Stimulated activated CD8-positive, alpha-beta memory T cell treated with anti-CD3 and anti-CD28 coated beads, Interleukin-4, amount 100 ng/mL, for 24 hours (primary cell): ENCODE data around the gene TTC29.

ENCODE experiments used
- DNase-seq: peaks from one replicate; pipeline ENCODE4 v3.0.0-alpha.2; 2020; ENCODE audit warnings: low read depth

TTC29 gene, protein sequence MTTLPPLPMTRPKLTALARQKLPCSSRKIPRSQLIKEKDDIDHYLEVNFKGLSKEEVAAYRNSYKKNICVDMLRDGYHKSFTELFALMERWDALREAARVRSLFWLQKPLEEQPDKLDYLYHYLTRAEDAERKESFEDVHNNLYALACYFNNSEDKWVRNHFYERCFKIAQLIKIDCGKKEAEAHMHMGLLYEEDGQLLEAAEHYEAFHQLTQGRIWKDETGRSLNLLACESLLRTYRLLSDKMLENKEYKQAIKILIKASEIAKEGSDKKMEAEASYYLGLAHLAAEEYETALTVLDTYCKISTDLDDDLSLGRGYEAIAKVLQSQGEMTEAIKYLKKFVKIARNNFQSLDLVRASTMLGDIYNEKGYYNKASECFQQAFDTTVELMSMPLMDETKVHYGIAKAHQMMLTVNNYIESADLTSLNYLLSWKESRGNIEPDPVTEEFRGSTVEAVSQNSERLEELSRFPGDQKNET

DNA sequence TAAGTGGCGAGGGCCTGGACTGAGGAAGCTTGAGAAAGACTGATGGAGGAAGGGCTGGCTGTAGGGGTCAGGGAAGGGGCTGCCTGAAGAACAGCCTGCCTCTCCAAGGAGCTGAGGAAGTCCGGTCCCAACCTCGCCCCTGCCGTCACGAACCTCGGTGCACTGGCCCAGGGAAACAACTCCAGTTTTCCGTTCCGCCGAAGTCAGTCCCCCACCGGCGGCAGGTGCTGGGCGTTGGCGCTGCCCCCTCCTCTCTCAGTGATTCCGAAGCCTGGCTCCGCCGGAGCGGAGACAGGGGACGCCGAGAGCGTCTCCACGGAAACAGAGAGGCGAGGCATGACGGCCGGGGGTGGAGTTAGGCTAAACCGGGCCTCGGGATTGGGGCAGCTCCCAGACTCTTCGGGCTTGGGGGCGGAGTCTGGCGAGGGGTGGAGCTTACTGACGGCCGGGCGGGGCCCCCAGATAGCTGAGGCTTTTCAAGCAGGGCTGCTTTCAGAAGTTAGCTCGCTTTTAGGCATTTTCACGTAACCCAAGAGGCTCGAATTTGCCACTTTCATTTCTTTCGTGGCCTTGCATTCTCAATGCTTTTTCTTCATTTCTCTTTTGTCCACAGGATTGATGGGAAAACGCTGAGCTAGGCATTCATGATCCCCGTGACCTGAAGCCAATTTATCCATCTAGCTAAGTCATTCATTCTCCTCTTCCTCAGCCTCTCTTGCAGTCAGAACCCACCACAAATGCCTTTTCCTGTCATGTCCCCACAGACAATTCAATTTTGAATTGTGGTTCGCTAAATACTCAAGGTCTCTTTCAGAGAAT is at the start of gene TTC29:
TTC29 (minus strand) TSS at position 309 of the 819 bp plus-strand sequence. CDS start 5,969 bp downstream, outside the sequence.
- peak; percentile 82 for DNase-seq

DNA sequence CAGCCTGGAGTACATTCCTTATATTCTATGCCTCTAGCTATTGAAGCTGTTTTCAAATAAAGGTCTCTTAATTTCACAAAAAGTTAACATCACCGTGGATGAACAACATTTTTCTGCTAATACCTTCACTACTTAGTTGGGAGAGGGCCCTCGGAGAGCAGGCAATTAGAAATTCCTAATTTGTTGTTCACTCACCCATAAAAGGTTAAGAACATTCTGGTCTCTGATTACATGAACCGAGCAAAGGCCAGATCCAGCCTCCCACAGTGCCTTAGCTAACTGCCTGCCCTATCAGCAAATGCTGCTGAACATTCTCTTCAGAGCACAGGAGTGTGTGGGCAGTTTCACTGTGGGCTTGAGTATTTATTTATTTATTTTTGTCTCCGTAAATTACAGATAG is 36.0 kb upstream of the TTC29 start:
- no peak for DNase-seq

DNA sequence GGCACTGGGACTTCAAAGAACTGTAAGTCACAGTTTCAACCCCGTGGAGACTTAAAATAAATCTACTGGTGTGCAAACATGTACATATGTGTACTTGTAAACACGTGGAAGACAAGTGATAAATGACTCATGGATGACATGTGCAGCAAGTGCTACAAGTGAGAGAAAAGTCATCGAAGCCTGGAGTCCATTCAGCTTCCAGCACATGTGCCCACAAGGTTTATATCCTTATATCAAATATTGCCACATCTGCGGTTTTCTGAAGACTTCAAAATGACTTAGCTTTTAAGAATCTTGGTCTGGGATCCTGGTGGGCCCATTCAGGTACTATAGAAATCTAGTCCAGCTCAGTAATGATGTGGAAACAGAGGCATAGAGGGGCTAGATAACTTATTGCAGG is 33.0 kb upstream of the TTC29 start:
- no peak for DNase-seq

DNA sequence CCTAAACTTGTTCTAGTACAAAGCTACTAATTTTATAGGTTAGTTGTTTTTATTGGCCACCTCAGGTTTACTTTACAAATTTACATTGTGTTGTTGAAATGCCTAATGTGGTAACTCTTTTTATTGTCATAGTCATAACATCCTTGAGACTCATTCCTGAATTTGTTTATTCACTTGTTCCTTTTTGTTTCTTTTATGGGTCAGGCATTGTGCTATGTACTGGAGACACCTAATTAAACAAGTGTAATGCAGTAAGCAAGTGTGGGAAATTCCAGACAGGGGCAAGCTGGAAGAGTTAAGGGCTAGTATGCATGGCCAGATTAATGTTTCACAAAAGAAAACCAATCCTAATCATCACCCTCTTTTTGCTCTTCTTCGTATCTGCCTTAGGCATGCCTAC is 30.5 kb upstream of the TTC29 start:
- DNase-seq = no peak

DNA sequence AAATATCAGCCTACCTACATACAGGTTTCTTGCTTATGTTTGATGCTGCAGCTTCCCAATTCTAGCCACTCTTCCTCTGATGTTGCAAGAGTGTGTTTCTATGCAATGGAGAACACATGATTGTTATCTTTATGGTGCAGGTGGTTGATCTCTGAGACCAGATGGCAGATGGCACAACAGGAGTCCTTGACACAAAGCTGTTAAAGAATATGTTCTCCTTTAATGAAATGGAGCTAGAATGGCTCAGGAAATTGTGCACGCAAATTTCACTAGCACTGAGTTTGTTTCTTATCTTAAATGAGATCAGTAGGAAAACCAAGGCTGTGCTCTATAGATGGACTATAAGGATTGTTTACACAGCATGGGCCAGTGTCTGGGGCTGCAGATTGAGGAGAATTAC is 29.9 kb upstream of the TTC29 start:
- DNase-seq = no peak

DNA sequence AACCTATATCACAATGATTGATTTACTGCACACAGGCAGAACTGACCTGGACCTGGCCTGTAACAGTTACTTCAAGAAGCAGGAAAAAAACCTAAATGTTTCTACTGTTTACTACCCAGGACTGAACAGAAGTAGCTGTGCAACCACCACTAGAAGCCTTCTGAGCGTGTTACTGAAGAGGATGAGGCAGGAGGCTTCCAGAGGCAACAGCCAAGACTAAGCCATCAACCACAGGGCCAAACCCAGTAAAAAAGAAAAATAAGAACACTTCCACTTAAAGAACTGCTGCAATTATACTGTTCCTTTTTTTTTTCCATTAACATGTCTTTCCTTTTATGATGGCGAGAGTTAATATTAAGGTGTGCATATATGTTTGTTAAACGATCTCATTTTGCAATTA is 29.4 kb upstream of the TTC29 start:
- DNase-seq = no peak

DNA sequence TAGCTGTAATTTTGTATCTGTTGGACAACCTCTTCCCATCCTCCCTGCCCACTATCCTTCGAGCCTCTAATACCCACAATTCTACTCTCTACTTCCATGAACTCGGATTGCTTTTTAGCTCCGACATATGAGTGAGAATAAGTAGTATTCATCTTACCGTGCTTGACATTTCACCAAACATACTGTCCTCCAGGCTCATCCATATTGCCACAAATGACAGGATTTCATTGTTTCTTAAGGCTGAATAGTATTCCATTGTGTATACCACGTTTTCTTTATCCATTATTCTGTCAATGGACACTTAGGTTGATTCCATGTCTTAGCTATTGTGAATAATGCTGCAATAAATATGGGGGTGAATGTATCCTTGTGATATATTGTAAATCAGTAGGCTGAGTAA is 26.4 kb upstream of the TTC29 start:
- no peak for DNase-seq

DNA sequence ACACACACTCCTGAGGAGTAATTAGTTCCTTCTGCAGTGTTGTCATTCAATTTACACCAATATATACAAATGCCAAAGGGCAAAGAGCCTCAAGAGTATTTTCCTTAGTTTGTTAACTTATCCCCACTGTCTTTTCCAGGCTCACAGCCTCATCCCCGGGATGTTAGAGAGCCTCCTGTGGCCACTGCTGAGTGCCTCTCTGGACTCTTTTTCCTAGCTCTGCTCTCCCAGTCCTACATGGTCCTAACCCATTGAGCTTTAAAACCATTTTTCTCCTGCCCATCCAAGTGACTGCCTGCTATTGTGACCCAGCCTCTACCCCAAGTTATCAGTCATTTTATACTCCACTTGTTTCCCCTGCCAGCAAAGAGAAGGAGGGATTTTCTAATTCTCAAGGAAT is 23.5 kb upstream of the TTC29 start:
- no peak for DNase-seq

DNA sequence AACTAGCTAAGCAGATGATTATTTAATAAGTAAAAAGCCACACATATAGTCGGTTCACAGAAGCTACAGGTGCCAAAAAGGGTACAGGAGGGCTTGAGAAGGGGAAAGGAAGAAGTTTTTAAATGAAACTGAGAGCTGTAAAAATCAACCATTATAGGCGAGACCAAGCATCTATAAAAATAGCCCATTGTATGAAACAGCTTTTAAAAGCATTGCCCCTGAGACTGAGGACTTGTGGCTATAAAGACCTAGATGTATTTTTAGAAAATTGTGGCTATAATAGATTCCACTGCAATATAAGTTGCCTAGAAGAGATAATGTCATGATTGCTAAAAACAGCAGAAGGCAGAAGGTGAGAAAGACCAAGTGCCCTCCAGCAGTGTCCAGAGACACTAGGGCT is 15.0 kb upstream of the TTC29 start:
- no peak for DNase-seq

DNA sequence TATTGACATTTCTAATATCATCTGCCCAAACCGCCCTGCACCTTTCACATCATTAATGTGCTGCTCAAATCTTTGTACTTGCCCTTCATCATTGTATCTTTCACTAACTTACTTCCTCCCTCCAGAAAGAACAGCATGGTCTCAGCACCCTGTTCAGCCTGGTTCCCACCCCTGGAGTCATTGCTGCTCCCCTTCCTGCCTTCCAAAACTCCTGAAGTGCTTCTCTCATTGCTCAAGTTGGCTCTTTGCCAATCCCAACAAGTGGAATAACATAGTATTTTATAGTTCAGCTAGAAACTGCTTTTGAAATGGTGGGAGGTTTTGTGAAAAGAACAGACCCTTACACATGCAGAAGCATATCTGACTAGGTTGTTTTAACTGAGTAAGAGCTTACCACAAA is 14.0 kb upstream of the TTC29 start:
- DNase-seq = no peak

DNA sequence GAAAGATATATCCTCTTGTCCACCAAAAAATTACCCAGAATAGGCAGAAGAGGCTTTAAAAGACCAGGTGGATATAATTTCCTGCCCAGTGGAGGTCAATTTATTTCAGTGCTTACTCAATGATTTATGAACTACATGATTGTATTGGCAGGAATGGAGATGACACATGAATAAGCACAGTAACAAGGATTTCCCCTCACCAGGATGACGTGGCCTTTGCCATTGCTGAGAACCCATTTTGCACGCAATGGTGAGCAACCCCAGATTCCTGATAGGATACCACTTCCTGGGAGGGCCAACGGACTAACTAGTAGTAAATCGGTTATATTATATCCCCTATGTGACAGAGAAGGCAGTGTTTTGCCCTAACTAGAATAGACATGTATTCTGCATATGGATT is 11.6 kb upstream of the TTC29 start:
- DNase-seq = no peak

DNA sequence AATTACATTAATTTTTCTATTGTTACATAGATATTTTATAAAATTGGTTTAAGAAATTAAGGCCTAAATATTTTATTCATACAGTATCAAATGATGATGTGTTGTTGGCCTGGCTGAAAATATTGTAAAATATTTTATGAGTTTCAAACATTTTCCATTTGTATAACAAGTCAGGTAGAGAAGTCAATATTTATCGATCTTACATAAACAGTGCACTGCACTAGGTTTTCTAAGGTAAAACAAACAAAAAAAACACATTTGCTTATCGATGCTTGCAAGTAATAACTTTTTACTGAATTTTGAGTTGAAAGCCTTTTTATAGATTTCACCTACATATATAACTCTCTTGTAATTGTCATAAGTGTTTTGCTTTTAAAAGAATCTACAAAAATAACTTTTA is 7.2 kb upstream of the TTC29 start:
- DNase-seq = no peak

DNA sequence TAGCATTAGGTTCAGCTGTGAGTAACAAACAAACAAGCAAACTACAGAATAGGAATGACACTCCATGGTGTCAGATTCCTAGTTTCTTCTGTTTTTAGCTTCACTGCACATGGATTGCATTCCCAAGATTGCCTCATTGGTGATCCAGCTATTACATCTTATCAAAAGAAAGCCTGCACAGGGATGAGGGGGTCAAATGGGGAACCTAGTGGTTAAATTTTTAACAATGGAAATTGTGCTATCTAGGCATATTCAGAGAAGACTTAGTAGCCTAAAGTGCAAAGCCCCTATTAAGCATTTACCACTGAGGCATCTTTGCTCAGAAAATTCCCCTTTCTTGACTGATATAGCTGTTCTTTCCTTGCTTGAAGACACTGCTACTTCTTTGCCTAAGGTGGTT is 3.9 kb upstream of the TTC29 start:
- DNase-seq = no peak

DNA sequence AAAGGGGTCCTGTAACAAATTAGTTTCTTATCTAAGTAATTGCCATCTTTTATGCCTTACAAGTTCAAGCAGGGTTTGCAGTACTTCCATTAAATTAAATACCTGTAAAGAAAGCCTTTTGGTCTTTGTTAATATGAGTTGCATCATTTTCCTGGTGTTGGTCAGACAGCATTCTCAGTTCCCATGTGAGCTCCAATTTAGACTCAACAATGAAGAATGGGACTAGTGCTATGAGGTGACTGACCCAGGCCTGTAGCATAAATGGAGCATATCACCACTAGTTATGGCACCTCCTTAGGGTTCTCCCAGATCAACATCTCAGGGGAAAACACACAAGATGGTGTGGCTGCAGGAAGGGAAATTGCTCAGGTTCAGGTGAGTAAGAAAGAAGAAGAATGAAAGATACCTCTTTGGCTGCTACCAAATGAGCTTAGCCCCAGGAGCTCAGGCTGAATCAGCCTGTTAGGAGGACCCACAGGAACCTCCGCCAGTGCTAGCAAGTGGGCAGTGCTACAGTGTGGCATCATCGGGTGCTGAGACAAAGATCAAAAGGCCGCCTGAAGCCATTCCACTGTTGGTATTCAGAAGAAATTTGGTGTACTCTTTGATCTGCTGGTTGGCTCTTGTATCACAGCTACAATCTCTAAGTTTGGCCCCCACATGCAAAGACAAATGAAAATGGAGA is 1.8 kb downstream of the TTC29 start:
- no peak for DNase-seq

DNA sequence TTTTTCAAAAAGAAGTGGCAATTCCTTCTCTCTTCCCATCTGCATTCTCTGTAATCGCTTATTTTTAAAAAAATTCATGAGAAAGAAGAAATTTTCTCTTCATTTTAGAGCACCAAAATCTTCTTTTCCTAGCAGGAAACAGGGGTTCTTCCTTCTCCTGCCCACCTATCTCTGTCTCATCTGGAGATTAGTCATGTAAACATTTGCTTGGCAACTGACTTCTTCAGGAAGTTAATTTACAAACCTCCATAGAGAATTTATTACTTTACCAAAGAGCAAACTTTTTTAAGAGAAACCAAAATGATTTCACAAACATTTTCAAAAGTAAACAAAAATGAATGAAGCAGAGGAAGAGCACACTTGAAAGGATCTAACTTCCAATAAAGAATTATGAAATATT is 13.5 kb downstream of the TTC29 start:
- DNase-seq = no peak

DNA sequence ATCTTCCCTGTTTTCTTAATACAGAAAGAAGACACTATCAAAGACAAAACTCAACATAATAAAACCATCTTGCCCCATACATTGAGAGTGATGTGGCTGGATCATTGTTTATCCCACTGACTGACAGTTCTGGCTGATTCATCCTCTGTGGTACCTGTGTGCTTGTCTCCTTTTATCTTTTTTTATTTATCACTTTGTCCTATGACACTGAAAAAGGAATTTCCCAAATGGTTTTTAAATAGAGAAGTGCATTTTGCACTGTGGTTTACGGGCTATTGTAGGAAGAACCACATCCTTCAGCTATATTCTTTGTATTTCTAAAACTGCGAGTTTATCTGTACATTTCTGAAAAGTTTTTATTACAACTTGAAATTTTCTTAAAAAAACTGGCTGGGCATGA is 15.0 kb downstream of the TTC29 start:
- DNase-seq = no peak

DNA sequence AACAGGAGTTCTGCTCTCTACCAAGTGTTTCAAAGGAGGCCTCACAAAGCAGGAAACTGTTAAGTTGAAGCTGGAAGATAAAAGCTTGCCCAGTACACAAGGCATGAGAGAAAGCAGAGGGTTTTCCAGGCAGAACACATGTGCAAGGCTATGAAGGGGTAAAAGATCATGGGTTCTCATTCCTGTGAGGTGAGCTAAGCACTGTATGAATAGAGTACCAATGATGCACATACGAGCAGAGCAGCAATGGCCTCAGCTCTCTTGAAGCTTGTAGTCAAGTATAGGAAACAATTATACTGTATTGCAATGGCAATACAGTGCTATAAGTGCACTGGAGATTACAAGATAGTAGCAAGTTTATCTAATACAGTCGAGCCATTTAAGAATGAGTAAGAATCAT is 18.0 kb downstream of the TTC29 start:
- DNase-seq = no peak

DNA sequence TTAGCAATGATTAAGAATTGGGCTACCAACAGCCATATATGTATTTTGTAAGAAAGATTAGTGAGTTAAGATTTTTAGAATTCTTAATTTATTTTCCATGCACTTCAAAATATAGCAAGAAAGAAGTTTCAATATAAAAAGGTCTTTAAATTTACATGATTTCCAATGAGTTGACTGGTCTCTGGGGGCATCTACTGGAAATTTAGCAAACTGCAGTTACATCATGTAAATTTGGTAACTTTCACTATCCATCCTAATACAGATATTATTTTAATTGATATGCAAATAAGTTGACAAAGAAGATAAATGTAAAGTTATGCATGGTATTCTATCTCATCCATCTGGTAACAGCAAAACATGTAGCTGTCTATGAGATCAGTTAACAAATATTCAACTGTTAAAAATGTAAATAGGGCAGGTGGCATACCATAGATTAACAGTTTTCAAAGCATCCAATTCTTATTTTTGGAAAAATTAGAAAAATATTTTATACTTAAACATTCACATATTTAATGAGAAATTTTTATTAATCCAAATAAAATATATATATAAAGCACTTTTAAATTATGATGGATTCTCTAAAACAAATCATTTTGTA is 29.1 kb downstream of the TTC29 start:
- DNase-seq = no peak

DNA sequence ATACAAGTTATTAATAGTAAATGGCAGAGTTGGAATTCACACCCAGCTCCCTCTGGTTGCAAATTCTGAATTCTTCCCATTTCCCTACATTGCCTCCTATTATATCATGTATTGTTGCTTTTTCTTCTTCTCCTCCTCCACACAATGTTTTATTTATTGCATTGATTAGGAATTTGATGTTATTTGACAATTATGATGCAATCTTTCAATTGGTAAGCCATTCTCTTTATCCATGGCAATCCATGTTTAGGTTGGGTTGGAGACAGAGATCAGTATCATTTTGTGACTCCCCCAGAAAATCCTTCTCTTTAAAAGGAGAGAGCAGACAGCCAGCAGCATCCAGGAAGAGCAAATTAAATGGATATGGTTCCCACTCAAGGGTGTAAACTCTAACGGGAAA is 30.5 kb downstream of the TTC29 start:
- DNase-seq = no peak

DNA sequence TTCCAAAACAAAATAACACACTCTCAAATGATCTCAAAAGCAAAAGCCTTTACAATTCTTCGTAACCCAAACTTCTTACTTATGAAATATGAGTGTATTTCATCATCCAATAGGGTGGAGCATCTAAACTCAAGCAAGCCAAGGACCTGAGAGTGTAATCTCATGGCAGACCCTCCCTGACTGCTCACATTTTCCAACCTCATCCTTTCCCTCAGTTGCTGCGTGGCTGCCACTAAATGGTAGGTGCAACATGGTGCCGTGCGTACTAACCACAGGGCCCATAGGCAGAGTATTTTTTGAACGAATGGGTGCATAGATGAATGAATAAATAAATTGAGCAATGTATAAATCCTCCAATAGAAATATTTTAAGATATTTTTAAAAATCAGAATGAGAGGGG is 45.4 kb downstream of the TTC29 start:
- no peak for DNase-seq

DNA sequence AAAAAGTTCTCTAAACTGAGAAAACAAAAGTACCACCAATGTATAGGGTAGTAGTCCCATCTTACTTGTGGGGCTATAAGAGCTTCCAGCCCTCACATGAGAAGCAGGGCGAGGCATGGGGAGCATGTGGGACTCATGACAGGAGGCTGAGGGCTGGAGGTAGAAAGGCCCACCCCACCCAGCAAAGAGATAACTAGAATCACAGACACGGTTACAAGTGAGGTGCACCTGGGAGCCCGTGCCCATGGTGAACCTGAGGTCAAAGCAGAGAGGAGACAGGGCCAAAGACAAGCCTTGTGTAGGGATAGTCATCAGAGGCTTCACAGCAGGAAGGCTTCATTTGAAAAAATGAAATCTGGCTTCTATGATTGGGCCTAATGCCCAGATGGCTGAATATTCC is 55.4 kb downstream of the TTC29 start:
- no peak for DNase-seq

DNA sequence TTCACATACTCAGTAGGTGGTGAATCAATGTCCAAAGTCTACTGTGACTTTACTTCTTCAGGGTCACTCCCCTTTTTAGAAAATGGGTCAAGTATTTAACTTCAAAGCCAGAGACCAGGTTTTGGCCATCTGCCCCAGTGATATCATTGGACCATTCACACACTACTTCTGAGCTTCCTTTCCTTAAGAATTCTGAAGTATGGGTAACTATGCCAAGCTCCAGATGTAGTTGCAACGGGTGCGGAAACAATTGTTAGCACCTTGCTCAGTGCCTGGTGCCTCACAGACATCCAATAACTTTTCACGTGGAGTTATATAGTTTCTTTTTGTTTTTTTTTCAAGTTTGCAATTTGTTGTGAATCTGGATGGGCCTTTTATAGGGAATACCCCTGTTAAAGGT is 62.6 kb downstream of the TTC29 start:
- no peak for DNase-seq
